H9 (cell line): Measurements from ENCODE around the gene CEP170B. TPM values are rescaled to one million over a fixed set of nuclear protein-coding genes. Genes with fewer than 3 reads are reported as not detected.

ENCODE experiments used
- DNase-seq: peaks from one replicate; pipeline ENCODE4 v3.0.0-alpha.2; 2017
- H2AFZ ChIP-seq: one replicate; pipeline ENCODE4 v1.6.1; 2013; ENCODE audit warnings: mild to moderate bottlenecking, low read length, control low read depth, moderate library complexity
- H2AK5ac ChIP-seq: 2 replicates; pipeline ENCODE4 v1.6.1; 2013; ENCODE audit warnings: low read length, control low read depth, mixed read lengths; ENCODE audit not compliant: insufficient read length
- H2BK120ac ChIP-seq: one replicate; pipeline ENCODE4 v1.6.1; 2013; ENCODE audit warnings: low read depth, mild to moderate bottlenecking, low read length, control low read depth, inconsistent platforms; ENCODE audit not compliant: poor library complexity, severe bottlenecking
- H2BK12ac ChIP-seq: 2 replicates; pipeline ENCODE4 v1.6.1; 2013; ENCODE audit warnings: low read length, control low read depth, mixed read lengths, low read depth; ENCODE audit not compliant: insufficient read length
- H2BK15ac ChIP-seq: 2 replicates; pipeline ENCODE4 v1.6.1; 2013; ENCODE audit warnings: low read depth, low read length, control low read depth
- H2BK20ac ChIP-seq: one replicate; pipeline ENCODE4 v1.6.1; 2013; ENCODE audit warnings: low read depth, mild to moderate bottlenecking, low read length, control low read depth, inconsistent platforms; ENCODE audit not compliant: poor library complexity, severe bottlenecking
- H2BK5ac ChIP-seq: 2 replicates; pipeline ENCODE4 v1.6.1; 2013; ENCODE audit warnings: low read length, control low read depth, mixed read lengths; ENCODE audit not compliant: insufficient read length
- H3K14ac ChIP-seq: 2 replicates; pipeline ENCODE4 v1.6.1; 2013; ENCODE audit warnings: low read length, control low read depth; ENCODE audit not compliant: insufficient read depth
- H3K18ac ChIP-seq: 2 replicates; pipeline ENCODE4 v1.6.1; 2013; ENCODE audit warnings: low read depth, mild to moderate bottlenecking, mixed read lengths, low read length, control low read depth; ENCODE audit not compliant: insufficient read length
- H3K23ac ChIP-seq: 2 replicates; pipeline ENCODE4 v1.6.1; 2013; ENCODE audit warnings: low read length, control low read depth, mixed read lengths, low read depth; ENCODE audit not compliant: insufficient read length
- H3K23me2 ChIP-seq: 2 replicates; pipeline ENCODE4 v1.6.1; 2013; ENCODE audit warnings: low read depth, mild to moderate bottlenecking, mixed read lengths, low read length, control low read depth; ENCODE audit not compliant: insufficient read length, poor library complexity, severe bottlenecking
- H3K27ac ChIP-seq: 2 replicates; pipeline ENCODE4 v1.5.1; 2013; ENCODE audit warnings: low read length, control low read depth, mixed read lengths, low read depth; ENCODE audit not compliant: insufficient read length
- H3K27me3 ChIP-seq: 2 replicates; pipeline ENCODE4 v1.6.1; 2013; ENCODE audit warnings: low read length, control low read depth, inconsistent platforms; ENCODE audit not compliant: insufficient read depth
- H3K4ac ChIP-seq: 2 replicates; pipeline ENCODE4 v1.6.1; 2013; ENCODE audit warnings: low read depth, mild to moderate bottlenecking, control low read depth, inconsistent platforms, low read length, moderate library complexity
- H3K4me1 ChIP-seq: 2 replicates; pipeline ENCODE4 v1.6.1; 2013; ENCODE audit warnings: low read length, control low read depth, inconsistent platforms; ENCODE audit not compliant: insufficient read depth
- H3K4me2 ChIP-seq: 2 replicates; pipeline ENCODE4 v1.6.1; 2013; ENCODE audit warnings: low read length, control low read depth, mixed read lengths; ENCODE audit not compliant: insufficient read length, insufficient read depth
- H3K56ac ChIP-seq: 2 replicates; pipeline ENCODE4 v1.6.1; 2013; ENCODE audit warnings: low read depth, mild to moderate bottlenecking, mixed read lengths, low read length, control low read depth; ENCODE audit not compliant: insufficient read length
- H3K79me1 ChIP-seq: 2 replicates; pipeline ENCODE4 v1.6.1; 2013; ENCODE audit warnings: low read depth, mild to moderate bottlenecking, moderate library complexity, low read length, control low read depth, inconsistent platforms; ENCODE audit not compliant: insufficient read depth, poor library complexity, severe bottlenecking
- H3K79me2 ChIP-seq: 2 replicates; pipeline ENCODE4 v1.6.1; 2013; ENCODE audit warnings: low read length, control low read depth, inconsistent platforms; ENCODE audit not compliant: insufficient read depth
- H3K9ac ChIP-seq: 2 replicates; pipeline ENCODE4 v1.6.1; 2013; ENCODE audit warnings: low read length, control low read depth, mixed read lengths; ENCODE audit not compliant: insufficient read length; ENCODE audit errors: extremely low read depth
- H3K9me3 ChIP-seq: one replicate; pipeline ENCODE4 v1.6.1; 2013; ENCODE audit warnings: low read depth, low read length, inconsistent platforms; ENCODE audit not compliant: control insufficient read depth
- H3T11ph ChIP-seq: one replicate; pipeline ENCODE4 v1.6.1; 2013; ENCODE audit warnings: mild to moderate bottlenecking, low read length, control low read depth, inconsistent platforms
- H4K20me1 ChIP-seq: one replicate; pipeline ENCODE4 v1.6.1; 2013; ENCODE audit not compliant: control insufficient read depth, insufficient read length, insufficient read depth
- H4K5ac ChIP-seq: 2 replicates; pipeline ENCODE4 v1.6.1; 2013; ENCODE audit warnings: low read depth, mild to moderate bottlenecking, mixed read lengths, low read length, control low read depth; ENCODE audit not compliant: insufficient read length
- H4K8ac ChIP-seq: replicated peaks from 2 replicates; pipeline ENCODE4 v1.6.1; 2013; ENCODE audit warnings: low read length, control low read depth, mixed read lengths, low read depth; ENCODE audit not compliant: insufficient read length
- H4K91ac ChIP-seq: 2 replicates; pipeline ENCODE4 v1.6.1; 2013; ENCODE audit warnings: low read depth, mild to moderate bottlenecking, moderate library complexity, mixed read lengths, low read length, control low read depth; ENCODE audit not compliant: insufficient read length
- H3K27ac Mint-ChIP-seq, 3 experiments: 2 replicates in 2 of 3; 3 replicates in 1 of 3; pipeline ENCODE4 v1.8.0; 2020 to 2021; ENCODE audit warnings: mixed read lengths in 3 of 3, mild to moderate bottlenecking in 1 of 3, moderate library complexity in 1 of 3
- H3K27me3 Mint-ChIP-seq: 2 replicates; pipeline ENCODE4 v1.8.0; 2021; ENCODE audit warnings: low read depth, mild to moderate bottlenecking, moderate library complexity, mixed read lengths
- H3K36me3 Mint-ChIP-seq, 3 experiments: 2 replicates in 2 of 3; 3 replicates in 1 of 3; pipeline ENCODE4 v1.8.0; 2020 to 2021; ENCODE audit warnings: low read depth in 3 of 3, mixed read lengths in 3 of 3; ENCODE audit not compliant: insufficient read depth in 1 of 3
- H3K4me1 Mint-ChIP-seq, 2 experiments: 2 replicates each; pipeline ENCODE4 v1.8.0; 2020; ENCODE audit warnings: mixed read lengths in 2 of 2
- H3K4me3 Mint-ChIP-seq, 2 experiments: 2 replicates in 1 of 2; 3 replicates in 1 of 2; pipeline ENCODE4 v1.8.0; 2020 to 2021; ENCODE audit warnings: mild to moderate bottlenecking in 2 of 2, mixed read lengths in 2 of 2, moderate library complexity in 1 of 2
- H3K9me3 Mint-ChIP-seq, 2 experiments: 2 replicates in 1 of 2; 3 replicates in 1 of 2; pipeline ENCODE4 v1.8.0; 2020; ENCODE audit warnings: mild to moderate bottlenecking in 2 of 2, mixed read lengths in 2 of 2, moderate library complexity in 1 of 2
- WGBS: extraction: QIAGEN DNeasy Blood & Tissue Kit; methylation state at CpG from one replicate; pipeline ENCODE4 v1.1.7; 2013; ENCODE audit warnings: missing lambda C conversion rate, low lambda C conversion rate, mixed read lengths; ENCODE audit not compliant: insufficient read length; ENCODE audit errors: extremely low coverage; 5-methylcytosine and 5-hydroxymethylcytosine counted together
- total RNA-seq: library from RNA; stranded (reverse); gene quantifications from 2 replicates; pipeline ENCODE4 v1.2.1, GENCODE V29; 2021
- TF ChIP-seq, protein P1 (sequence below): fragments of 200-600 bp; sonication (generic); conservative IDR thresholded peaks from 3 replicates; pipeline ENCODE4 v1.8.0; 2021; ENCODE audit warnings: antibody characterized with exemption, mild to moderate bottlenecking

The CEP170B gene
- total RNA-seq, 1 experiment from 2014 or later, result 28.8 TPM

DNA sequence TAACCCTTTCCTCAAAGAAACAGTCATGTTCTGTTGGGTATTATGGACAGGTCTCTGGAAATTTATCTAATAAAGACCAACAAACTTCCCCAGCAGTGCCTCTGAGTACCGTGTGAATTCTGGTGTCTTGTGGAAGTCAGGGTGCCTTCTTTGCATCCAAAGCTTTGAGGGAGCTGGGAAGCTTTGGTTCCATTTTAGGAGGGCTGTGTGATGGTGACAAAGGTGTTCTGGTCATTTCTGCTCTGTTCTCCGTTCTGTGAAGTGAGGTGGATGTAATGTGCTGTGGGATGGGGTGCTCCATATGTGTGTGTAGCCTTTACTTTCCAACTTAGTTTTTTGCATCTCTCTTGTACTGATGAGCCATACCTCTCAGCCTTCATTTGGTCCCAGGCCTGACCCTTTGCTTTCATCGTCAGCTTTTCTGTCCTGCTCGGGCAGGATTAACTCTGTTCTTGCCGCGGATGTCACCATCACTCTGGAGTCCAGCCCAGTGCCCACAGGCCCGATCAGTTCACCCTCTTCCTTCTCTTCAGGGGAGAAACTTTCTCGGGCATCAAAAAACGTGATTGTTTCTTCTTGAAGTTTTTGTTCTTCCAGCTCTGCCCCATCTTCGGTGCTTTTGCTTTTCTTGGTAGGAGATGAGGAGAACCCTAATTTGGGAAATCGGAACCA lies 72.8 kb downstream of the CEP170B start:
- Histone ChIP-seq H2AFZ (no peak overlapping the region), H3K23ac (no peak overlapping the region), H3K79me1 (no peaks in the 10 kb centered on the region), H3K4me2 (no peak overlapping the region), H3K23me2 (no peaks in the 10 kb centered on the region), H2BK5ac (no peak overlapping the region), H2AK5ac (no peak overlapping the region), H3K27me3 (peaks cover 13% of the 10 kb centered on the region; the same call in 1 of the 2 replicates), H3K18ac (no peak overlapping the region), H3K4me1 (no peaks in the 10 kb centered on the region), H2BK20ac (no peak overlapping the region), H2BK12ac (no peak overlapping the region), H3K4ac (no peak overlapping the region), H2BK120ac (no peak overlapping the region), H3K27ac (no peak overlapping the region), H2BK15ac (no peak overlapping the region), H3K14ac (no peak overlapping the region), H4K5ac (no peak overlapping the region), H4K20me1 (no peaks in the 10 kb centered on the region), H3K79me2 (no peaks in the 10 kb centered on the region), H3K56ac (no peak overlapping the region), H3K9me3 (no peaks in the 10 kb centered on the region), H4K8ac (no peak overlapping the region), H3T11ph (no peak overlapping the region), H3K9ac (no peak overlapping the region), H4K91ac (no peak overlapping the region)
- no peak for DNase-seq
- no peaks in the 10 kb centered on the region for H3K36me3 Mint-ChIP-seq
- peaks cover 0 to 7% of the 10 kb centered on the region in 2 experiments; a peak in 2 of 4 replicates for H3K4me1 Mint-ChIP-seq
- H3K9me3 Mint-ChIP-seq, result peaks cover 0 to 6% of the 10 kb centered on the region in 2 experiments; a peak in 2 of 5 replicates
- peaks cover 78% of the 10 kb centered on the region for H3K27me3 Mint-ChIP-seq
- TF ChIP-seq, protein P1, sequence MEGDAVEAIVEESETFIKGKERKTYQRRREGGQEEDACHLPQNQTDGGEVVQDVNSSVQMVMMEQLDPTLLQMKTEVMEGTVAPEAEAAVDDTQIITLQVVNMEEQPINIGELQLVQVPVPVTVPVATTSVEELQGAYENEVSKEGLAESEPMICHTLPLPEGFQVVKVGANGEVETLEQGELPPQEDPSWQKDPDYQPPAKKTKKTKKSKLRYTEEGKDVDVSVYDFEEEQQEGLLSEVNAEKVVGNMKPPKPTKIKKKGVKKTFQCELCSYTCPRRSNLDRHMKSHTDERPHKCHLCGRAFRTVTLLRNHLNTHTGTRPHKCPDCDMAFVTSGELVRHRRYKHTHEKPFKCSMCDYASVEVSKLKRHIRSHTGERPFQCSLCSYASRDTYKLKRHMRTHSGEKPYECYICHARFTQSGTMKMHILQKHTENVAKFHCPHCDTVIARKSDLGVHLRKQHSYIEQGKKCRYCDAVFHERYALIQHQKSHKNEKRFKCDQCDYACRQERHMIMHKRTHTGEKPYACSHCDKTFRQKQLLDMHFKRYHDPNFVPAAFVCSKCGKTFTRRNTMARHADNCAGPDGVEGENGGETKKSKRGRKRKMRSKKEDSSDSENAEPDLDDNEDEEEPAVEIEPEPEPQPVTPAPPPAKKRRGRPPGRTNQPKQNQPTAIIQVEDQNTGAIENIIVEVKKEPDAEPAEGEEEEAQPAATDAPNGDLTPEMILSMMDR, result no peak
- no CpG with 5 or more reads among the region's 11 CpGs for WGBS
- H3K27ac Mint-ChIP-seq, result no peak overlapping the region
- no peak overlapping the region for H3K4me3 Mint-ChIP-seq
